ENCODE measurements around the gene PRKCA. TPM values are rescaled to one million over a fixed set of nuclear protein-coding genes. Genes with fewer than 3 reads are reported as not detected.

PRKCA gene
- total and polyA plus RNA-seq, 9 of the 15 experiments (the other 6 are each of a cell fraction or from before 2014, with no cell fraction given): 3.2 to 33.0 (median 17.8) TPM

- ATAC-seq (no peak), FAIRE-seq (no peak), DNase-seq (ENCODE audit: extremely low read depth in 1 of 4, low spot score in 3 of 4) (no peak)
- no peaks in the 10 kb centered on the region for H3K9me3 ChIP-seq (replicated peaks; ENCODE audit: control insufficient read depth, insufficient read depth, low read depth, low read length)
- ChIA-PET POLR2A (interaction anchor here (1.1 kb wide), 1 partner anchor 16 kb away, joined by 3 read pairs; no protein-coding TSS in a partner anchor), CTCF (ENCODE audit: low intra/inter-chr PET ratio) (no interaction called here)
- no peak overlapping the region for H2AFZ ChIP-seq (ENCODE audit: low read depth, low read length)
- H3K9ac ChIP-seq (ENCODE audit: insufficient read depth in 1 of 2, low read depth in 2 of 2, low read length in 2 of 2): peak overlapping the region in 1 of 2 experiments; percentile 58; a peak in 2 of 4 replicates
- peaks cover 19 to 38% of the 10 kb centered on the region in 2 experiments for H3K4me1 ChIP-seq (replicated peaks in 1 of 2; ENCODE audit: control insufficient read depth in 2 of 2, insufficient read depth in 2 of 2, low read length in 2 of 2)
- H3K4me3 ChIP-seq: no peak overlapping the region
- H3K9me1 ChIP-seq (ENCODE audit: control insufficient read depth, insufficient read depth, low read length): peaks cover 10% of the 10 kb centered on the region
- TF ChIP-seq HCFC1 (IDR thresholded peaks at IDR 0.05; ENCODE audit: low read depth, low read length): no peak
- no peak for TF ChIP-seq HMG20A (CRISPR knock-in tag; conservative IDR thresholded peaks at IDR 0.05)
- TF ChIP-seq, protein P1, sequence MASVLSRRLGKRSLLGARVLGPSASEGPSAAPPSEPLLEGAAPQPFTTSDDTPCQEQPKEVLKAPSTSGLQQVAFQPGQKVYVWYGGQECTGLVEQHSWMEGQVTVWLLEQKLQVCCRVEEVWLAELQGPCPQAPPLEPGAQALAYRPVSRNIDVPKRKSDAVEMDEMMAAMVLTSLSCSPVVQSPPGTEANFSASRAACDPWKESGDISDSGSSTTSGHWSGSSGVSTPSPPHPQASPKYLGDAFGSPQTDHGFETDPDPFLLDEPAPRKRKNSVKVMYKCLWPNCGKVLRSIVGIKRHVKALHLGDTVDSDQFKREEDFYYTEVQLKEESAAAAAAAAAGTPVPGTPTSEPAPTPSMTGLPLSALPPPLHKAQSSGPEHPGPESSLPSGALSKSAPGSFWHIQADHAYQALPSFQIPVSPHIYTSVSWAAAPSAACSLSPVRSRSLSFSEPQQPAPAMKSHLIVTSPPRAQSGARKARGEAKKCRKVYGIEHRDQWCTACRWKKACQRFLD (CRISPR knock-in tag; IDR thresholded peaks at IDR 0.05): no peak
- no peak for TF ChIP-seq CEBPB (tag; IDR thresholded peaks at IDR 0.05)
- no peak for TF ChIP-seq NR1H2 (CRISPR knock-in tag; IDR thresholded peaks at IDR 0.05)
- no peak for TF ChIP-seq E2F4 (CRISPR knock-in tag; IDR thresholded peaks at IDR 0.05; ENCODE audit: low read depth)
- TF ChIP-seq HMG20B (CRISPR knock-in tag; IDR thresholded peaks at IDR 0.05): no peak
- no peak for TF ChIP-seq PTRF (tag; IDR thresholded peaks at IDR 0.05)
- TF ChIP-seq TAF1 (IDR thresholded peaks at IDR 0.05; ENCODE audit: control insufficient read depth, extremely low read depth, insufficient read depth, low read length, severe bottlenecking): no peak
- no peak for TF ChIP-seq PRMT5 (CRISPR knock-in tag; IDR thresholded peaks at IDR 0.05)
- no peak for TF ChIP-seq ZNF41 (CRISPR knock-in tag; conservative IDR thresholded peaks at IDR 0.05)
- TF ChIP-seq, protein P2, sequence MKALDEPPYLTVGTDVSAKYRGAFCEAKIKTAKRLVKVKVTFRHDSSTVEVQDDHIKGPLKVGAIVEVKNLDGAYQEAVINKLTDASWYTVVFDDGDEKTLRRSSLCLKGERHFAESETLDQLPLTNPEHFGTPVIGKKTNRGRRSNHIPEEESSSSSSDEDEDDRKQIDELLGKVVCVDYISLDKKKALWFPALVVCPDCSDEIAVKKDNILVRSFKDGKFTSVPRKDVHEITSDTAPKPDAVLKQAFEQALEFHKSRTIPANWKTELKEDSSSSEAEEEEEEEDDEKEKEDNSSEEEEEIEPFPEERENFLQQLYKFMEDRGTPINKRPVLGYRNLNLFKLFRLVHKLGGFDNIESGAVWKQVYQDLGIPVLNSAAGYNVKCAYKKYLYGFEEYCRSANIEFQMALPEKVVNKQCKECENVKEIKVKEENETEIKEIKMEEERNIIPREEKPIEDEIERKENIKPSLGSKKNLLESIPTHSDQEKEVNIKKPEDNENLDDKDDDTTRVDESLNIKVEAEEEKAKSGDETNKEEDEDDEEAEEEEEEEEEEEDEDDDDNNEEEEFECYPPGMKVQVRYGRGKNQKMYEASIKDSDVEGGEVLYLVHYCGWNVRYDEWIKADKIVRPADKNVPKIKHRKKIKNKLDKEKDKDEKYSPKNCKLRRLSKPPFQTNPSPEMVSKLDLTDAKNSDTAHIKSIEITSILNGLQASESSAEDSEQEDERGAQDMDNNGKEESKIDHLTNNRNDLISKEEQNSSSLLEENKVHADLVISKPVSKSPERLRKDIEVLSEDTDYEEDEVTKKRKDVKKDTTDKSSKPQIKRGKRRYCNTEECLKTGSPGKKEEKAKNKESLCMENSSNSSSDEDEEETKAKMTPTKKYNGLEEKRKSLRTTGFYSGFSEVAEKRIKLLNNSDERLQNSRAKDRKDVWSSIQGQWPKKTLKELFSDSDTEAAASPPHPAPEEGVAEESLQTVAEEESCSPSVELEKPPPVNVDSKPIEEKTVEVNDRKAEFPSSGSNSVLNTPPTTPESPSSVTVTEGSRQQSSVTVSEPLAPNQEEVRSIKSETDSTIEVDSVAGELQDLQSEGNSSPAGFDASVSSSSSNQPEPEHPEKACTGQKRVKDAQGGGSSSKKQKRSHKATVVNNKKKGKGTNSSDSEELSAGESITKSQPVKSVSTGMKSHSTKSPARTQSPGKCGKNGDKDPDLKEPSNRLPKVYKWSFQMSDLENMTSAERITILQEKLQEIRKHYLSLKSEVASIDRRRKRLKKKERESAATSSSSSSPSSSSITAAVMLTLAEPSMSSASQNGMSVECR (CRISPR knock-in tag; IDR thresholded peaks at IDR 0.05): no peak
- no peak for TF ChIP-seq ZNF507 (tag; conservative IDR thresholded peaks at IDR 0.05)
- no peak for TF ChIP-seq ARID2 (IDR thresholded peaks at IDR 0.05)
- H4K20me1 ChIP-seq (replicated peaks; ENCODE audit: control insufficient read depth, insufficient read depth, low read length): no peaks in the 10 kb centered on the region
- in situ Hi-C loops (cut with MboI): no loop called here
- H3K4me2 ChIP-seq (ENCODE audit: insufficient read depth, low read length): no peak overlapping the region; the same call in 1 of the 2 replicates
- H3K36me3 ChIP-seq (ENCODE audit: control insufficient read depth, insufficient read depth, low read length): no peaks in the 10 kb centered on the region
- no TSS peak for BruUV-seq (replicated peaks)
- H3K79me2 ChIP-seq (ENCODE audit: control insufficient read depth, insufficient read depth, low read length): peaks cover 52% of the 10 kb centered on the region
- WGBS (ENCODE audit: insufficient coverage, low coverage, missing lambda C conversion rate): 64% methylated on average over 1 of the region's 1 CpG
- intact Hi-C loops (cut with micrococcal nuclease): loop anchor here (5.0 kb wide), 1 partner anchor 167 kb away; the partner anchor contains the start of gene PRKCA
- peak overlapping the region; percentile 86; the same call in 2 of the 3 replicates for H3K27ac ChIP-seq (ENCODE audit: extremely low read depth, low read depth, low read length)
- H3K27me3 ChIP-seq (ENCODE audit: control insufficient read depth in 2 of 2, insufficient read depth in 2 of 2, low read length in 2 of 2): no peaks in the 10 kb centered on the region
Observed at GRCh38 chr17:66469461-66469860, 167.0 kb downstream of the PRKCA start.

All from K562 (cell line).